T-helper 2 cell treated with Interferon-gamma antibody and Interleukin-4, amounts not matched to agents 5 μg/mL and 100 μg/mL, for 36 hours (primary cell): ENCODE data around the gene TCEAL7.
A peak's percentile ranks its signal among the peaks of the same experiment; 100 is the strongest.
"Not testable (repeated sequence)": the region's sequence is repeated elsewhere in the genome, so short reads cannot be mapped to it uniquely, and the experiment has no call there.

Source experiments
- DNase-seq: peaks from one replicate; pipeline ENCODE4 v3.0.0; 2021; ENCODE audit warnings: low spot score
- H3K27ac Mint-ChIP-seq: one replicate; pipeline ENCODE4 v1.8.0; 2021; ENCODE audit warnings: mild to moderate bottlenecking, mixed read lengths
- H3K27me3 Mint-ChIP-seq: one replicate; pipeline ENCODE4 v1.8.0; 2021; ENCODE audit warnings: low read depth, mixed read lengths
- H3K36me3 Mint-ChIP-seq: one replicate; pipeline ENCODE4 v1.8.0; 2021; ENCODE audit warnings: low read depth, mixed read lengths
- H3K4me1 Mint-ChIP-seq: one replicate; pipeline ENCODE4 v1.8.0; 2021; ENCODE audit warnings: low read depth, mixed read lengths
- H3K4me3 Mint-ChIP-seq: one replicate; pipeline ENCODE4 v1.8.0; 2022; ENCODE audit warnings: mild to moderate bottlenecking, moderate library complexity, mixed read lengths
- H3K9me3 Mint-ChIP-seq: one replicate; pipeline ENCODE4 v1.8.0; 2021; ENCODE audit warnings: mixed read lengths

The TCEAL7 gene

GRCh38 chrX:103356858-103357257 is 26.8 kb downstream of the TCEAL7 start:
- H3K9me3 Mint-ChIP-seq = no peaks in the 10 kb centered on the region
- peaks cover 5% of the 10 kb centered on the region for H3K4me1 Mint-ChIP-seq
- H3K36me3 Mint-ChIP-seq = no peaks in the 10 kb centered on the region
- DNase-seq = no peak
- H3K27me3 Mint-ChIP-seq = peaks cover 8% of the 10 kb centered on the region
- H3K4me3 Mint-ChIP-seq = peak overlapping the region; percentile 80
- H3K27ac Mint-ChIP-seq = no peak overlapping the region

- H3K4me1 Mint-ChIP-seq = peaks cover 5% of the 10 kb centered on the region
- no peak overlapping the region for H3K4me3 Mint-ChIP-seq
- H3K36me3 Mint-ChIP-seq = no peaks in the 10 kb centered on the region
- H3K27me3 Mint-ChIP-seq = peaks cover 8% of the 10 kb centered on the region
- no peaks in the 10 kb centered on the region for H3K9me3 Mint-ChIP-seq
- DNase-seq = no peak
- no peak overlapping the region for H3K27ac Mint-ChIP-seq
Observed at GRCh38 chrX:103357871-103358270, 27.8 kb downstream of the TCEAL7 start.

GRCh38 chrX:103359605-103360004 is 29.6 kb downstream of the TCEAL7 start:
- H3K27me3 Mint-ChIP-seq, DNase-seq, H3K9me3 Mint-ChIP-seq, H3K36me3 Mint-ChIP-seq, H3K27ac Mint-ChIP-seq, H3K4me1 Mint-ChIP-seq, H3K4me3 Mint-ChIP-seq: not testable (repeated sequence)

- Mint-ChIP-seq H3K9me3 (no peaks in the 10 kb centered on the region), H3K27ac (no peak overlapping the region), H3K36me3 (no peaks in the 10 kb centered on the region), H3K27me3 (peaks cover 6% of the 10 kb centered on the region), H3K4me3 (no peak overlapping the region), H3K4me1 (peaks cover 5% of the 10 kb centered on the region)
- DNase-seq = no peak
Observed at GRCh38 chrX:103360092-103360491, 30.1 kb downstream of the TCEAL7 start.

GRCh38 chrX:103360916-103361315 is 30.9 kb downstream of the TCEAL7 start:
- peaks cover 2% of the 10 kb centered on the region for H3K4me1 Mint-ChIP-seq
- H3K36me3 Mint-ChIP-seq = no peaks in the 10 kb centered on the region
- H3K27ac Mint-ChIP-seq = no peak overlapping the region
- no peaks in the 10 kb centered on the region for H3K9me3 Mint-ChIP-seq
- no peak for DNase-seq
- peaks cover 2% of the 10 kb centered on the region for H3K27me3 Mint-ChIP-seq
- no peak overlapping the region for H3K4me3 Mint-ChIP-seq

- no peak overlapping the region for H3K4me3 Mint-ChIP-seq
- H3K27me3 Mint-ChIP-seq = no peaks in the 10 kb centered on the region
- H3K36me3 Mint-ChIP-seq = no peaks in the 10 kb centered on the region
- no peaks in the 10 kb centered on the region for H3K9me3 Mint-ChIP-seq
- H3K4me1 Mint-ChIP-seq = no peaks in the 10 kb centered on the region
- no peak overlapping the region for H3K27ac Mint-ChIP-seq
- no peak for DNase-seq
Observed at GRCh38 chrX:103361798-103362197, 31.8 kb downstream of the TCEAL7 start.

DNA sequence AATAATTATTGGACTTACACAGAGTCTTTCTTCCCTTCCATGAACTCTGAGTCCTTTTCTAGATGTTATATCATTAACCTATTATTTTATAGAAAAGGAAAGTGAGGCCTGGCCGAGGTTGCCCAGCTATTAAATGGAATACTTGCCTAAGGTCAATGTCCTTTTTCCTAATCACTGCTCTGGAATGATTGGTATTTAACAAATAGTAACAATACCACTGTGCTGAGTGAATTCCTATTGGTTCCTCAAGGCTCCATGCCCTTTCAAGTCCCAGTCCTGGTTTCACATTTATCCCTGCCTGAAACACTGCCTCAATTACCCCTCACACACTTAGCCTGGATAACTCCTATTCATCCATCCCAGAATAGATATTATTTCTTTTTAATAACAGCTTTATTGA is 32.4 kb downstream of the TCEAL7 start:
- H3K27me3 Mint-ChIP-seq = no peaks in the 10 kb centered on the region
- DNase-seq = no peak
- no peaks in the 10 kb centered on the region for H3K36me3 Mint-ChIP-seq
- H3K9me3 Mint-ChIP-seq = no peaks in the 10 kb centered on the region
- H3K4me1 Mint-ChIP-seq = no peaks in the 10 kb centered on the region
- H3K27ac Mint-ChIP-seq = no peak overlapping the region
- no peak overlapping the region for H3K4me3 Mint-ChIP-seq

- no peak for DNase-seq
- Mint-ChIP-seq H3K4me3 (no peak overlapping the region), H3K27me3 (no peaks in the 10 kb centered on the region), H3K4me1 (no peaks in the 10 kb centered on the region), H3K36me3 (no peaks in the 10 kb centered on the region), H3K9me3 (no peaks in the 10 kb centered on the region), H3K27ac (no peak overlapping the region)
Observed at GRCh38 chrX:103363046-103363445, 33.0 kb downstream of the TCEAL7 start.

- Mint-ChIP-seq H3K27ac (no peak overlapping the region), H3K9me3 (no peaks in the 10 kb centered on the region), H3K36me3 (no peaks in the 10 kb centered on the region), H3K4me3 (no peak overlapping the region), H3K4me1 (no peaks in the 10 kb centered on the region), H3K27me3 (peaks cover 3% of the 10 kb centered on the region)
- no peak for DNase-seq
Observed at GRCh38 chrX:103367502-103367901, 37.5 kb downstream of the TCEAL7 start.

GRCh38 chrX:103369479-103369878 is 39.4 kb downstream of the TCEAL7 start:
- Mint-ChIP-seq H3K27ac (no peak overlapping the region), H3K36me3 (no peaks in the 10 kb centered on the region), H3K9me3 (no peaks in the 10 kb centered on the region), H3K4me1 (no peaks in the 10 kb centered on the region), H3K4me3 (no peak overlapping the region), H3K27me3 (peaks cover 6% of the 10 kb centered on the region)
- DNase-seq = no peak

GRCh38 chrX:103372886-103373285 is 42.8 kb downstream of the TCEAL7 start:
- no peak for DNase-seq
- no peaks in the 10 kb centered on the region for H3K9me3 Mint-ChIP-seq
- peaks cover 6% of the 10 kb centered on the region for H3K27me3 Mint-ChIP-seq
- H3K36me3 Mint-ChIP-seq = no peaks in the 10 kb centered on the region
- H3K4me1 Mint-ChIP-seq = peaks cover 4% of the 10 kb centered on the region
- no peak overlapping the region for H3K27ac Mint-ChIP-seq
- H3K4me3 Mint-ChIP-seq = no peak overlapping the region

GRCh38 chrX:103373581-103373980 is 43.5 kb downstream of the TCEAL7 start:
- Mint-ChIP-seq H3K4me3 (no peak overlapping the region), H3K4me1 (peaks cover 4% of the 10 kb centered on the region), H3K36me3 (no peaks in the 10 kb centered on the region), H3K27ac (no peak overlapping the region), H3K27me3 (peaks cover 6% of the 10 kb centered on the region), H3K9me3 (no peaks in the 10 kb centered on the region)
- DNase-seq = no peak

GRCh38 chrX:103376118-103376978 is 46.3 kb downstream of the TCEAL7 start, which contains the start of gene BEX3:
TSS of gene BEX3 (plus strand) at chrX:103376538. CDS start at chrX:103377522, 984 bp downstream.
- H3K36me3 Mint-ChIP-seq = no peaks in the 10 kb centered on the region
- H3K4me1 Mint-ChIP-seq = peaks cover 4% of the 10 kb centered on the region
- H3K4me3 Mint-ChIP-seq = peak within 1 kb of the TSS; percentile 73
- peak; percentile 5 for DNase-seq
- H3K27ac Mint-ChIP-seq = peak within 1 kb of the TSS; percentile 72
- no peaks in the 10 kb centered on the region for H3K9me3 Mint-ChIP-seq
- peaks cover 6% of the 10 kb centered on the region for H3K27me3 Mint-ChIP-seq

- Mint-ChIP-seq H3K36me3 (no peaks in the 10 kb centered on the region), H3K4me3 (peak overlapping the region; percentile 68), H3K4me1 (peaks cover 4% of the 10 kb centered on the region), H3K27me3 (peaks cover 6% of the 10 kb centered on the region), H3K9me3 (no peaks in the 10 kb centered on the region), H3K27ac (no peak overlapping the region)
- DNase-seq = no peak
Observed at GRCh38 chrX:103376979-103377324, 46.9 kb downstream of the TCEAL7 start.

DNA sequence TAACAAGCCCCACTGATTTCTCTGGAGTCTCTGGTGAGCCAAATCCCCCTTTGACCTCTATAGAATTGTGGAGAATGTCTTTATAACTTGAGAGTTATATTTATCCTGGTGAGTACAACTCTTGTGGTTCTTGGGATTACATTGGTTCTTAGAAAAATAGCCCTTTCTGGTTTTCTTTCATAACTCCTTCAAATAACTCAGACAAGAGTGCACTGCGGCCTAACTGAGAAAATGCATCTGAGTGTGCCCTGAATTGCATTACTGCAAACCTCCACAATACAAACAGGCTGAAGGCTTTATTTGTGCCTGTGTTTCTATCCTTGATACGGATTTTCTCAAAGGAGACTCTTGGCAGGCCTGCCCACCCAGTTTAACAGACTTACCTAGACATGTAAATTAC is 49.0 kb downstream of the TCEAL7 start:
- Mint-ChIP-seq H3K36me3 (no peaks in the 10 kb centered on the region), H3K27ac (no peak overlapping the region), H3K9me3 (no peaks in the 10 kb centered on the region), H3K4me1 (peaks cover 4% of the 10 kb centered on the region), H3K27me3 (no peaks in the 10 kb centered on the region), H3K4me3 (no peak overlapping the region)
- no peak for DNase-seq
